A549 (cell line): Measurements from ENCODE around the gene ZDHHC17. TPM values are rescaled to one million over a fixed set of nuclear protein-coding genes. Genes with fewer than 3 reads are reported as not detected.

Experiments used
- ATAC-seq, 2 experiments: fragments of 200-7000 bp in 1 of 2; fragments of >200 bp in 1 of 2; cut with Nextera tagmentation in 1 of 2; cut with Tn5 transposase in 1 of 2; 3 replicates each; pipeline versions ENCODE4 v1.8.0 to v1.9.1; 2018 to 2020; ENCODE audit warnings: mild to moderate bottlenecking in 1 of 2, moderate library complexity in 1 of 2
- CTCF ChIA-PET: fragments of 300-600 bp; sonication (Branson Sonifier 250); formaldehyde crosslinking; extraction: SDS; loops from one replicate; lab custom pipeline; 2021; ENCODE audit warnings: antibody characterized with exemption, inconsistent platforms; lab: Yijun Ruan, JAX
- POLR2A ChIA-PET: fragments of 350-600 bp; formaldehyde crosslinking; extraction: SDS; loops from one replicate; lab custom pipeline; 2021; ENCODE audit warnings: antibody characterized with exemption, inconsistent platforms; lab: Yijun Ruan, JAX
- DNase-seq, 2 experiments: peaks; one replicate each; pipeline versions ENCODE4 v3.0.0 to v3.0.0-alpha.2; 2011 to 2016; ENCODE audit warnings: low read depth in 1 of 2, low spot score in 1 of 2
- FAIRE-seq: peaks from 2 replicates; lab custom pipeline; 2011; peaks lifted over from hg19 to GRCh38; lab: Jason Lieb, UNC
- H3K27ac ChIP-seq, 2 experiments: fragments of >200 bp; sonication (Bioruptor Twin); formaldehyde crosslinking; 3 replicates each; pipeline ENCODE4 v1.5.1; 2016 to 2017
- H3K4me1 ChIP-seq: fragments of >200 bp; sonication (Bioruptor Twin); formaldehyde crosslinking; 3 replicates; pipeline ENCODE4 v1.6.1; 2016
- H3K4me2 ChIP-seq: fragments of >200 bp; sonication (Bioruptor Twin); formaldehyde crosslinking; 3 replicates; pipeline ENCODE4 v1.6.1; 2016
- H3K4me3 ChIP-seq: fragments of >200 bp; sonication (Bioruptor Twin); formaldehyde crosslinking; 3 replicates; pipeline ENCODE4 v1.5.1; 2016
- H3K9me3 ChIP-seq: fragments of >200 bp; sonication (Bioruptor Twin); formaldehyde crosslinking; 3 replicates; pipeline ENCODE4 v1.6.1; 2016
- BHLHE40 ChIP-seq: IDR thresholded peaks from 2 replicates; pipeline ENCODE4 v1.6.1; 2012; ENCODE audit warnings: low read depth, low read length, inconsistent platforms
- CBX8 ChIP-seq: fragments of 200-600 bp; sonication (generic); IDR thresholded peaks from 2 replicates; pipeline ENCODE4 v1.6.1; 2016
- CHD2 ChIP-seq: fragments of 150-350 bp; IDR thresholded peaks from 2 replicates; pipeline ENCODE4 v1.6.1; 2014; ENCODE audit warnings: low read length; ENCODE audit not compliant: partially characterized antibody
- CHD4 ChIP-seq: fragments of 200-600 bp; sonication (generic); IDR thresholded peaks from 2 replicates; pipeline ENCODE4 v1.6.1; 2016; ENCODE audit warnings: antibody characterized with exemption, mild to moderate bottlenecking, borderline replicate concordance
- EHMT2 ChIP-seq: fragments of 200-600 bp; sonication (generic); IDR thresholded peaks from 2 replicates; pipeline ENCODE4 v1.6.1; 2016; ENCODE audit warnings: antibody characterized with exemption, low read depth, mild to moderate bottlenecking, moderate library complexity
- EP300 ChIP-seq, 2 experiments: fragments of >200 bp; sonication (Bioruptor Twin); formaldehyde crosslinking; IDR thresholded peaks; 2 replicates in 1 of 2; 3 replicates in 1 of 2; pipeline ENCODE4 v1.6.1; 2016 to 2017
- FOSL2 ChIP-seq, 2 experiments: fragments of 450-650 bp in 1 of 2; fragments of >200 bp in 1 of 2; sonication (Bioruptor Twin) in 1 of 2; formaldehyde crosslinking; IDR thresholded peaks; 2 replicates each; pipeline versions ENCODE4 v1.5.0 to v1.6.1; 2016 to 2020; ENCODE audit warnings: mild to moderate bottlenecking in 1 of 2, moderate library complexity in 1 of 2
- HDAC2 ChIP-seq: fragments of 200-600 bp; sonication (generic); IDR thresholded peaks from 2 replicates; pipeline ENCODE4 v1.6.1; 2016
- HOXA7 ChIP-seq: fragments of 250-450 bp; sonication (Bioruptor Pico); IDR thresholded peaks from 2 replicates; pipeline ENCODE4 v1.5.0; 2020; ENCODE audit warnings: mild to moderate bottlenecking, moderate library complexity
- KDM5A ChIP-seq: fragments of 200-600 bp; sonication (generic); IDR thresholded peaks from 2 replicates; pipeline ENCODE4 v1.6.1; 2016; ENCODE audit warnings: antibody characterized with exemption, mild to moderate bottlenecking
- MAZ ChIP-seq: fragments of 150-350 bp; IDR thresholded peaks from 2 replicates; pipeline ENCODE4 v1.6.1; 2014; ENCODE audit warnings: antibody characterized with exemption, low read depth, low read length, borderline replicate concordance
- NFE2L2 ChIP-seq: fragments of 150-350 bp; conservative IDR thresholded peaks from 2 replicates; pipeline ENCODE4 v1.6.1; 2014; ENCODE audit warnings: low read length
- PHF8 ChIP-seq: fragments of 200-600 bp; sonication (generic); IDR thresholded peaks from 2 replicates; pipeline ENCODE4 v1.6.1; 2016; ENCODE audit warnings: low read depth, mild to moderate bottlenecking, antibody characterized with exemption, moderate library complexity, borderline replicate concordance
- POLR2A ChIP-seq: IDR thresholded peaks from 2 replicates; pipeline ENCODE4 v1.6.1; 2012; ENCODE audit warnings: mild to moderate bottlenecking, low read length
- POLR2AphosphoS2 ChIP-seq: conservative IDR thresholded peaks from 2 replicates; pipeline ENCODE4 v1.6.1; 2012; ENCODE audit warnings: low read length, improper control_type of control experiment, inconsistent platforms
- RAD21 ChIP-seq, 2 experiments: fragments of >200 bp in 1 of 2; sonication (Bioruptor Twin) in 1 of 2; formaldehyde crosslinking in 1 of 2; IDR thresholded peaks in 1 of 2; conservative IDR thresholded peaks in 1 of 2; 2 replicates in 1 of 2; 3 replicates in 1 of 2; pipeline ENCODE4 v1.6.1; 2012 to 2018; ENCODE audit warnings: inconsistent platforms in 1 of 2
- RNF2 ChIP-seq: fragments of 200-600 bp; sonication (generic); IDR thresholded peaks from 2 replicates; pipeline ENCODE4 v1.6.1; 2016; ENCODE audit warnings: low read depth, mild to moderate bottlenecking, antibody characterized with exemption, moderate library complexity, borderline replicate concordance
- SMC3 ChIP-seq: fragments of >200 bp; sonication (Bioruptor Twin); formaldehyde crosslinking; IDR thresholded peaks from 3 replicates; pipeline ENCODE4 v1.6.1; 2018; ENCODE audit warnings: inconsistent platforms
- TFCP2L1 ChIP-seq: fragments of 250-450 bp; sonication (Bioruptor Pico); IDR thresholded peaks from 2 replicates; pipeline ENCODE4 v1.5.0; 2021; ENCODE audit warnings: mild to moderate bottlenecking
- ZFP36 ChIP-seq: fragments of 450-650 bp; IDR thresholded peaks from 2 replicates; pipeline ENCODE4 v1.6.1; 2014; ENCODE audit warnings: borderline replicate concordance; ENCODE audit not compliant: partially characterized antibody
- WGBS: methylation state at CpG from one replicate; pipeline ENCODE4 v1.1.6; 2017; ENCODE audit errors: missing lambda C conversion rate; 5-methylcytosine and 5-hydroxymethylcytosine counted together
- polyA plus RNA-seq, 4 experiments: library from polyadenylated mRNA; depleted of rRNA in 3 of 4; stranded (reverse); fragments of >200 nt; fragmentation: RNase III in 1 of 4; extraction: RNeasy Plus Mini Kit Qiagen cat#74134 plus additional on column Dnase treatment in 1 of 4; gene quantifications; 2 replicates in 3 of 4; 3 replicates in 1 of 4; pipeline ENCODE4 v1.2.3, GENCODE V29; 2011 to 2017
- TF ChIP-seq, protein P1 (sequence below): fragments of 250-450 bp; sonication (Bioruptor Pico); IDR thresholded peaks from 2 replicates; pipeline ENCODE4 v1.5.0; 2020; ENCODE audit warnings: low read depth, mild to moderate bottlenecking, moderate library complexity
- TF ChIP-seq, protein P2 (sequence below): IDR thresholded peaks from 2 replicates; pipeline ENCODE4 v1.6.1; 2012
- TF ChIP-seq, protein P3 (sequence below): IDR thresholded peaks from 2 replicates; pipeline ENCODE4 v1.6.1; 2012; ENCODE audit warnings: low read depth, borderline replicate concordance

Gene ZDHHC17
- polyA plus RNA-seq, 2 of the 4 experiments (the other 2 are of a cell fraction) = 28.1 to 54.8 TPM

- Histone ChIP-seq H3K4me2 (no peak overlapping the region), H3K27ac (no peak overlapping the region), H3K4me3 (no peak overlapping the region), H3K9me3 (peaks cover 4% of the 10 kb centered on the region; the same call in 1 of the 3 replicates), H3K4me1 (no peaks in the 10 kb centered on the region)
- DNase-seq (no peak), ATAC-seq (no peak)
- ChIA-PET POLR2A (no interaction called here), CTCF (interaction anchor here (1.0 kb wide), 1 partner anchor 13 kb away, joined by 4 read pairs; no protein-coding TSS in a partner anchor)
- TF ChIP-seq, protein P1, sequence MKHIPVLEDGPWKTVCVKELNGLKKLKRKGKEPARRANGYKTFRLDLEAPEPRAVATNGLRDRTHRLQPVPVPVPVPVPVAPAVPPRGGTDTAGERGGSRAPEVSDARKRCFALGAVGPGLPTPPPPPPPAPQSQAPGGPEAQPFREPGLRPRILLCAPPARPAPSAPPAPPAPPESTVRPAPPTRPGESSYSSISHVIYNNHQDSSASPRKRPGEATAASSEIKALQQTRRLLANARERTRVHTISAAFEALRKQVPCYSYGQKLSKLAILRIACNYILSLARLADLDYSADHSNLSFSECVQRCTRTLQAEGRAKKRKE (CRISPR knock-in tag) = no peak
- TF ChIP-seq TFCP2L1 (no peak), CBX8 (no peak), EP300 (IDR thresholded peaks at IDR 0.05) (no peak), HDAC2 (no peak), KDM5A (no peak), ZFP36 (no peak), CHD4 (no peak), RAD21 (conservative IDR thresholded peaks at IDR 0.05 in 1 of 2, IDR thresholded peaks at IDR 0.05 in 1 of 2) (no peak), CHD2 (no peak), FOSL2 (IDR thresholded peaks at IDR 0.05) (no peak), FOSL2 (CRISPR knock-in tag; IDR thresholded peaks at IDR 0.05) (no peak), POLR2A (no peak), EHMT2 (no peak), RNF2 (no peak), MAZ (no peak), NFE2L2 (no peak), SMC3 (no peak), PHF8 (no peak)
- TF ChIP-seq, protein P2, sequence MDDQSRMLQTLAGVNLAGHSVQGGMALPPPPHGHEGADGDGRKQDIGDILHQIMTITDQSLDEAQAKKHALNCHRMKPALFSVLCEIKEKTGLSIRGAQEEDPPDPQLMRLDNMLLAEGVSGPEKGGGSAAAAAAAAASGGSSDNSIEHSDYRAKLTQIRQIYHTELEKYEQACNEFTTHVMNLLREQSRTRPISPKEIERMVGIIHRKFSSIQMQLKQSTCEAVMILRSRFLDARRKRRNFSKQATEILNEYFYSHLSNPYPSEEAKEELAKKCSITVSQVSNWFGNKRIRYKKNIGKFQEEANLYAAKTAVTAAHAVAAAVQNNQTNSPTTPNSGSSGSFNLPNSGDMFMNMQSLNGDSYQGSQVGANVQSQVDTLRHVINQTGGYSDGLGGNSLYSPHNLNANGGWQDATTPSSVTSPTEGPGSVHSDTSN = no peak
- TF ChIP-seq, protein P3, sequence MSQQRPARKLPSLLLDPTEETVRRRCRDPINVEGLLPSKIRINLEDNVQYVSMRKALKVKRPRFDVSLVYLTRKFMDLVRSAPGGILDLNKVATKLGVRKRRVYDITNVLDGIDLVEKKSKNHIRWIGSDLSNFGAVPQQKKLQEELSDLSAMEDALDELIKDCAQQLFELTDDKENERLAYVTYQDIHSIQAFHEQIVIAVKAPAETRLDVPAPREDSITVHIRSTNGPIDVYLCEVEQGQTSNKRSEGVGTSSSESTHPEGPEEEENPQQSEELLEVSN = no peak
- TF ChIP-seq, all 56 proteins: peak for 0
- FAIRE-seq = no peak
- 95% methylated on average over 3 of the region's 3 CpGs for WGBS
These were observed 96.3 kb downstream of the ZDHHC17 start for GRCh38 chr12:76860256-76860655.

GRCh38 chr12:76863005-76863670, 99.2 kb downstream of the ZDHHC17 start:
- POLR2A ChIA-PET = no interaction called here
- 87% methylated on average over 12 of the region's 12 CpGs for WGBS
- Histone ChIP-seq H3K27ac (no peak overlapping the region), H3K4me2 (no peak overlapping the region), H3K4me3 (no peak overlapping the region), H3K9me3 (no peaks in the 10 kb centered on the region), H3K4me1 (no peaks in the 10 kb centered on the region)
- DNase-seq (no peak), ATAC-seq (no peak), FAIRE-seq (no peak)
- CTCF ChIA-PET = interaction anchor here (1.6 kb wide), 1 partner anchor 17 kb away, joined by 3 read pairs; no protein-coding TSS in a partner anchor
- TF ChIP-seq POLR2AphosphoS2 (no peak), CHD2 (no peak), MAZ (no peak), FOSL2 (IDR thresholded peaks at IDR 0.05) (no peak), FOSL2 (CRISPR knock-in tag; IDR thresholded peaks at IDR 0.05) (no peak), BHLHE40 (no peak), HOXA7 (CRISPR knock-in tag) (no peak)
